ENCODE data around the gene KDR. TPM values are rescaled to one million over a fixed set of nuclear protein-coding genes. Genes with fewer than 3 reads are reported as not detected.

The KDR gene
- total RNA-seq, 3 donors from 2014 or later (not counting 1 experiment from before 2014, with no cell fraction given) = 0.07 to 0.08 TPM; not detected in 1

GRCh38 chr4:55122235-55122634, 3.2 kb downstream of the KDR start:
- Histone ChIP-seq H3K9me3 (ENCODE audit: control insufficient read depth, insufficient read depth, low read length) (no peaks in the 10 kb centered on the region), H3K4me3 (ENCODE audit: low read length) (no peak overlapping the region), H3K27me3 (ENCODE audit: control insufficient read depth, insufficient read depth, low read length) (peaks cover 10% of the 10 kb centered on the region), H3K27ac (ENCODE audit: low read length) (no peak overlapping the region), H3K4me1 (ENCODE audit: control insufficient read depth, insufficient read depth, low read length) (peaks cover 8% of the 10 kb centered on the region), H3K36me3 (ENCODE audit: control insufficient read depth, insufficient read depth, low read length) (no peaks in the 10 kb centered on the region)
- DNase-seq = no peak
- no peaks in the 10 kb centered on the region for H3K9me3 Mint-ChIP-seq
- no peak for ATAC-seq
- H3K27ac Mint-ChIP-seq = no peak overlapping the region
- peaks cover 32 to 47% of the 10 kb centered on the region in 2 donors for H3K27me3 Mint-ChIP-seq (ENCODE audit: low read depth in 2 of 2)
- no peaks in the 10 kb centered on the region for H3K36me3 Mint-ChIP-seq
- H3K4me3 Mint-ChIP-seq = no peak overlapping the region
- TF ChIP-seq, protein P1, sequence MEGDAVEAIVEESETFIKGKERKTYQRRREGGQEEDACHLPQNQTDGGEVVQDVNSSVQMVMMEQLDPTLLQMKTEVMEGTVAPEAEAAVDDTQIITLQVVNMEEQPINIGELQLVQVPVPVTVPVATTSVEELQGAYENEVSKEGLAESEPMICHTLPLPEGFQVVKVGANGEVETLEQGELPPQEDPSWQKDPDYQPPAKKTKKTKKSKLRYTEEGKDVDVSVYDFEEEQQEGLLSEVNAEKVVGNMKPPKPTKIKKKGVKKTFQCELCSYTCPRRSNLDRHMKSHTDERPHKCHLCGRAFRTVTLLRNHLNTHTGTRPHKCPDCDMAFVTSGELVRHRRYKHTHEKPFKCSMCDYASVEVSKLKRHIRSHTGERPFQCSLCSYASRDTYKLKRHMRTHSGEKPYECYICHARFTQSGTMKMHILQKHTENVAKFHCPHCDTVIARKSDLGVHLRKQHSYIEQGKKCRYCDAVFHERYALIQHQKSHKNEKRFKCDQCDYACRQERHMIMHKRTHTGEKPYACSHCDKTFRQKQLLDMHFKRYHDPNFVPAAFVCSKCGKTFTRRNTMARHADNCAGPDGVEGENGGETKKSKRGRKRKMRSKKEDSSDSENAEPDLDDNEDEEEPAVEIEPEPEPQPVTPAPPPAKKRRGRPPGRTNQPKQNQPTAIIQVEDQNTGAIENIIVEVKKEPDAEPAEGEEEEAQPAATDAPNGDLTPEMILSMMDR (IDR thresholded peaks at IDR 0.05) = no peak
- intact Hi-C loops (cut with micrococcal nuclease) = no loop called here
- 80% methylated on average over 2 of the region's 2 CpGs for WGBS (ENCODE audit: insufficient coverage)
- H3K4me1 Mint-ChIP-seq = peaks cover 7 to 8% of the 10 kb centered on the region in 2 donors

GRCh38 chr4:55121246-55121645, 4.1 kb downstream of the KDR start:
- TF ChIP-seq, protein P1 (IDR thresholded peaks at IDR 0.05) = no peak
- Mint-ChIP-seq H3K4me1 (peaks cover 7% of the 10 kb centered on the region in 2 donors), H3K9me3 (no peaks in the 10 kb centered on the region), H3K27ac (no peak overlapping the region), H3K27me3 (ENCODE audit: low read depth in 2 of 2) (peaks cover 24 to 38% of the 10 kb centered on the region in 2 donors), H3K36me3 (no peaks in the 10 kb centered on the region), H3K4me3 (no peak overlapping the region)
- DNase-seq (no peak), ATAC-seq (no peak)
- Histone ChIP-seq H3K36me3 (ENCODE audit: control insufficient read depth, insufficient read depth, low read length) (no peaks in the 10 kb centered on the region), H3K9me3 (ENCODE audit: control insufficient read depth, insufficient read depth, low read length) (no peaks in the 10 kb centered on the region), H3K27me3 (ENCODE audit: control insufficient read depth, insufficient read depth, low read length) (peaks cover 10% of the 10 kb centered on the region), H3K4me1 (ENCODE audit: control insufficient read depth, insufficient read depth, low read length) (peaks cover 8% of the 10 kb centered on the region), H3K27ac (ENCODE audit: low read length) (no peak overlapping the region), H3K4me3 (ENCODE audit: low read length) (no peak overlapping the region)
- 73% methylated on average over 4 of the region's 4 CpGs for WGBS (ENCODE audit: insufficient coverage)
- intact Hi-C loops (cut with micrococcal nuclease) = no loop called here

DNA sequence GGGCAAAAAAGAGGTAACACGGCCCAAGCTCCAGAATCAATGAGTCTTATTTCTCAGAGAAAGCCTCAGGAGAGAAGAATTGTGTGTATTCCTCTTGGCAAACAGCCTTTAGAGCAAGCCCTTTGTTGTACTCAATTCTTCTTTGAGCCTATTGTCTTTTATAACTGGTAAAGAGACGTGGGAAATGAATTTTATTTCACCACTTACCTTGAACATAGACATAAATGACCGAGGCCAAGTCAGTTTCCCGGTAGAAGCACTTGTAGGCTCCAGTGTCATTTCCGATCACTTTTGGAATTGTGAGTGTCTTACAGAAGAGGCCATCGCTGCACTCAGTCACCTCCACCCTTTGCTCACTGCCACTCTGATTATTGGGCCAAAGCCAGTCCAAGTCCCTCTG, 7.0 kb downstream of the KDR start:
- WGBS (ENCODE audit: insufficient coverage) = 86% methylated on average over 5 of the region's 6 CpGs
- no peak overlapping the region for H3K4me3 Mint-ChIP-seq
- peaks cover 3 to 19% of the 10 kb centered on the region in 2 donors for H3K27me3 Mint-ChIP-seq (ENCODE audit: low read depth in 2 of 2)
- Histone ChIP-seq H3K36me3 (ENCODE audit: control insufficient read depth, insufficient read depth, low read length) (no peaks in the 10 kb centered on the region), H3K4me1 (ENCODE audit: control insufficient read depth, insufficient read depth, low read length) (no peaks in the 10 kb centered on the region), H3K27me3 (ENCODE audit: control insufficient read depth, insufficient read depth, low read length) (no peaks in the 10 kb centered on the region), H3K4me3 (ENCODE audit: low read length) (no peak overlapping the region), H3K9me3 (ENCODE audit: control insufficient read depth, insufficient read depth, low read length) (no peaks in the 10 kb centered on the region), H3K27ac (ENCODE audit: low read length) (no peak overlapping the region)
- no peak for DNase-seq
- no peak for ATAC-seq
- H3K9me3 Mint-ChIP-seq = no peaks in the 10 kb centered on the region
- no peaks in the 10 kb centered on the region for H3K4me1 Mint-ChIP-seq
- intact Hi-C loops (cut with micrococcal nuclease) = no loop called here
- no peak overlapping the region for H3K27ac Mint-ChIP-seq
- TF ChIP-seq, protein P1 (IDR thresholded peaks at IDR 0.05) = no peak
- no peaks in the 10 kb centered on the region for H3K36me3 Mint-ChIP-seq

- WGBS (ENCODE audit: insufficient coverage) = no CpG with 5 or more reads among the region's 1 CpG
- ATAC-seq = no peak
- peaks cover 3 to 19% of the 10 kb centered on the region in 2 donors for H3K27me3 Mint-ChIP-seq (ENCODE audit: low read depth in 2 of 2)
Observed at GRCh38 chr4:55117511-55117910, 7.9 kb downstream of the KDR start.

More at GRCh38 chr4:55117511-55117910, 7.9 kb downstream of the KDR start:
- no peak overlapping the region for H3K4me3 ChIP-seq (ENCODE audit: low read length)
- DNase-seq = no peak
- H3K9me3 ChIP-seq (ENCODE audit: control insufficient read depth, insufficient read depth, low read length) = no peaks in the 10 kb centered on the region
- Mint-ChIP-seq H3K36me3 (no peaks in the 10 kb centered on the region), H3K4me3 (no peak overlapping the region), H3K4me1 (no peaks in the 10 kb centered on the region), H3K27ac (no peak overlapping the region), H3K9me3 (no peaks in the 10 kb centered on the region)
- H3K27ac ChIP-seq (ENCODE audit: low read length) = no peak overlapping the region
- H3K36me3 ChIP-seq (ENCODE audit: control insufficient read depth, insufficient read depth, low read length) = no peaks in the 10 kb centered on the region
- intact Hi-C loops (cut with micrococcal nuclease) = no loop called here
- no peaks in the 10 kb centered on the region for H3K4me1 ChIP-seq (ENCODE audit: control insufficient read depth, insufficient read depth, low read length)
- TF ChIP-seq, protein P1 (IDR thresholded peaks at IDR 0.05) = no peak
- H3K27me3 ChIP-seq (ENCODE audit: control insufficient read depth, insufficient read depth, low read length) = no peaks in the 10 kb centered on the region

All from natural killer cell (primary cell).